K562 (cell line): ENCODE results near the gene ECI1. TPM values are rescaled to one million over a fixed set of nuclear protein-coding genes. Genes with fewer than 3 reads are reported as not detected.
A peak's percentile ranks its signal among the peaks of the same experiment; 100 is the strongest.

ENCODE experiments used
- ATF7 ChIP-seq: fragments of 450-650 bp; IDR thresholded peaks from 2 replicates; pipeline ENCODE4 v1.7.1; 2014; ENCODE audit warnings: mild to moderate bottlenecking, moderate library complexity
- CTBP1 ChIP-seq: fragments of 450-650 bp; IDR thresholded peaks from 2 replicates; pipeline ENCODE4 v1.6.1; 2016; ENCODE audit warnings: borderline replicate concordance
- ELF1 ChIP-seq: fragments of 200-800 bp; sonication (Bioruptor generic); IDR thresholded peaks from 2 replicates; pipeline ENCODE4 v1.6.1; 2016; ENCODE audit warnings: missing genetic modification characterization, missing compliant biosample characterization
- FUS ChIP-seq: fragments of 200-400 bp; formaldehyde crosslinking; optimal IDR thresholded peaks from 2 replicates; pipeline ENCODE3; 2017; ENCODE audit warnings: low read depth, low read length
- GABPB1 ChIP-seq: sonication (generic); formaldehyde crosslinking; IDR thresholded peaks from 2 replicates; pipeline ENCODE4 v1.8.0; 2022; ENCODE audit warnings: mild to moderate bottlenecking, missing genetic modification reagents
- JUND ChIP-seq, 2 experiments: IDR thresholded peaks; 2 replicates in 1 of 2; 3 replicates in 1 of 2; pipeline ENCODE4 v1.6.1; 2011; ENCODE audit warnings: borderline replicate concordance in 2 of 2, low read depth in 2 of 2, low read length in 2 of 2, improper control_type of control experiment in 1 of 2, missing biosample characterization in 1 of 2, missing genetic modification characterization in 1 of 2, missing genetic modification reagents in 1 of 2
- MCM7 ChIP-seq, 2 experiments: fragments of 450-650 bp; IDR thresholded peaks; 2 replicates each; pipeline ENCODE4 v1.6.1; 2016 to 2018
- NR2C2 ChIP-seq, 2 experiments: fragments of 200-800 bp in 1 of 2; sonication (Bioruptor generic) in 1 of 2; sonication (generic) in 1 of 2; formaldehyde crosslinking in 1 of 2; IDR thresholded peaks; 2 replicates each; pipeline versions ENCODE4 v1.6.1 to v1.8.0; 2016 to 2022; ENCODE audit warnings: mild to moderate bottlenecking in 1 of 2, missing compliant biosample characterization in 1 of 2, missing genetic modification characterization in 1 of 2, missing genetic modification reagents in 1 of 2
- POLR2A ChIP-seq: fragments of 450-650 bp; conservative IDR thresholded peaks from 2 replicates; pipeline ENCODE4 v1.6.1; 2016
- RBBP5 ChIP-seq: fragments of 200-600 bp; sonication (generic); IDR thresholded peaks from 2 replicates; pipeline ENCODE4 v1.6.1; 2012; ENCODE audit warnings: borderline replicate concordance, mild to moderate bottlenecking, low read length, control low read depth, inconsistent platforms; ENCODE audit not compliant: insufficient read depth, poor library complexity, severe bottlenecking
- SAFB2 ChIP-seq: fragments of 200-400 bp; formaldehyde crosslinking; IDR thresholded peaks from 2 replicates; pipeline ENCODE4 v1.6.1; 2018; ENCODE audit warnings: borderline replicate concordance, low read length, low read depth, moderate library complexity; ENCODE audit not compliant: severe bottlenecking
- SOX6 ChIP-seq: fragments of 450-650 bp; IDR thresholded peaks from 2 replicates; pipeline ENCODE4 v1.6.1; 2014; ENCODE audit warnings: mild to moderate bottlenecking
- SRF ChIP-seq, 2 experiments: fragments of 250-450, 450-650 bp in 1 of 2; sonication (Bioruptor Pico) in 1 of 2; sonication (generic) in 1 of 2; formaldehyde crosslinking; IDR thresholded peaks; 2 replicates each; pipeline versions ENCODE4 v1.5.0 to v1.5.1; 2020 to 2022; ENCODE audit warnings: mild to moderate bottlenecking in 1 of 2, missing genetic modification reagents in 1 of 2
- TAF15 ChIP-seq: fragments of 200-400 bp; formaldehyde crosslinking; IDR thresholded peaks from 2 replicates; pipeline ENCODE4 v1.6.1; 2017; ENCODE audit warnings: mild to moderate bottlenecking, low read depth, low read length, moderate library complexity
- TCF3 ChIP-seq: sonication (generic); formaldehyde crosslinking; IDR thresholded peaks from 2 replicates; pipeline ENCODE4 v1.4.0; 2020; ENCODE audit warnings: mild to moderate bottlenecking, missing genetic modification reagents
- TGIF2 ChIP-seq: sonication (generic); formaldehyde crosslinking; IDR thresholded peaks from 2 replicates; pipeline ENCODE4 v1.8.1; 2022; ENCODE audit warnings: mild to moderate bottlenecking, missing genetic modification reagents, moderate library complexity
- TSHZ1 ChIP-seq: fragments of 250-450 bp; sonication (Bioruptor Pico); IDR thresholded peaks from 2 replicates; pipeline ENCODE4 v1.4.0; 2020; ENCODE audit warnings: mild to moderate bottlenecking, moderate library complexity
- ZBED1 ChIP-seq: IDR thresholded peaks from 2 replicates; pipeline ENCODE4 v1.6.1; 2014
- ZC3H4 ChIP-seq: sonication (generic); formaldehyde crosslinking; IDR thresholded peaks from 2 replicates; pipeline ENCODE4 v1.9.0; 2021; ENCODE audit warnings: missing genetic modification reagents, borderline replicate concordance
- ZNF316 ChIP-seq: fragments of 450-650 bp; IDR thresholded peaks from 2 replicates; pipeline ENCODE4 v1.6.1; 2016
- polyA plus RNA-seq, 8 experiments: library from polyadenylated mRNA; depleted of rRNA in 4 of 8; stranded (reverse) in 5 of 8; unstranded in 3 of 8; fragments of >200 nt; fragmentation: Nextera tagmentation in 2 of 8; fragmentation: Illumina TruSeq in 1 of 8; extraction: Ambion mirVana in 2 of 8; extraction: Trizol in 1 of 8; gene quantifications; 2 replicates each; pipeline versions ENCODE4 v1.2.1 to v1.2.3, GENCODE V29; 2011 to 2014; ENCODE audit warnings: inconsistent platforms in 1 of 8, missing spikeins in 1 of 8
- total RNA-seq, 7 experiments: library from RNA; depleted of rRNA in 6 of 7; stranded (reverse); fragments of >200 nt in 6 of 7; fragmentation: Illumina TruSeq in 2 of 7; extraction: Trizol in 2 of 7; gene quantifications; 2 replicates each; pipeline versions ENCODE4 v1.2.1 to v1.2.3, GENCODE V29; 2011 to 2021; ENCODE audit warnings: low replicate concordance in 1 of 7
- TF ChIP-seq, protein P1 (sequence below): sonication (generic); formaldehyde crosslinking; IDR thresholded peaks from 2 replicates; pipeline ENCODE4 v1.8.1; 2023; ENCODE audit warnings: mild to moderate bottlenecking, missing genetic modification reagents, moderate library complexity
- TF ChIP-seq, protein P2 (sequence below): conservative IDR thresholded peaks from 2 replicates; pipeline ENCODE4 v1.6.1; 2011; ENCODE audit warnings: low read depth, mild to moderate bottlenecking, low read length; ENCODE audit not compliant: control insufficient read depth

Gene ECI1
- total and polyA plus RNA-seq, 9 of the 15 experiments (the other 6 are each of a cell fraction or from before 2014, with no cell fraction given): 4.7 to 189 (median 54.0) TPM

GRCh38 chr16:2251296-2252111 is at the start of gene ECI1 (continued):
- TF ChIP-seq SAFB2 (no peak), ZC3H4 (peak; percentile 76; the same call in 1 of the 2 replicates), ZNF316 (no peak), RBBP5 (peak; percentile 72), POLR2A (peak; percentile 87), CTBP1 (peak; percentile 96), SRF (CRISPR knock-in tag; IDR thresholded peaks at IDR 0.05) (peak in 1 of 2 experiments; percentile 59; a peak in 1 of 4 replicates), TSHZ1 (no peak), ZBED1 (no peak), GABPB1 (peak; percentile 87), NR2C2 (CRISPR knock-in tag; IDR thresholded peaks at IDR 0.05) (peak; percentile 77), NR2C2 (tag; IDR thresholded peaks at IDR 0.05) (peak; percentile 96), SOX6 (peak; percentile 51), MCM7 (IDR thresholded peaks at IDR 0.05) (no peak), JUND (IDR thresholded peaks at IDR 0.05; ENCODE audit: borderline replicate concordance, low read depth, low read length) (peak; percentile 35; the same call in 1 of the 2 replicates), JUND (tag; IDR thresholded peaks at IDR 0.05; ENCODE audit: borderline replicate concordance, low read depth, low read length) (no peak; the same call in 2 of the 3 replicates), ATF7 (peak; percentile 80), ELF1 (tag) (peak; percentile 92), TGIF2 (no peak), TCF3 (peak; percentile 30; the same call in 1 of the 2 replicates), TAF15 (no peak), FUS (peak; percentile 89)
- TF ChIP-seq, protein P1, sequence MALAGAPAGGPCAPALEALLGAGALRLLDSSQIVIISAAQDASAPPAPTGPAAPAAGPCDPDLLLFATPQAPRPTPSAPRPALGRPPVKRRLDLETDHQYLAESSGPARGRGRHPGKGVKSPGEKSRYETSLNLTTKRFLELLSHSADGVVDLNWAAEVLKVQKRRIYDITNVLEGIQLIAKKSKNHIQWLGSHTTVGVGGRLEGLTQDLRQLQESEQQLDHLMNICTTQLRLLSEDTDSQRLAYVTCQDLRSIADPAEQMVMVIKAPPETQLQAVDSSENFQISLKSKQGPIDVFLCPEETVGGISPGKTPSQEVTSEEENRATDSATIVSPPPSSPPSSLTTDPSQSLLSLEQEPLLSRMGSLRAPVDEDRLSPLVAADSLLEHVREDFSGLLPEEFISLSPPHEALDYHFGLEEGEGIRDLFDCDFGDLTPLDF (CRISPR knock-in tag): peak; percentile 60; the same call in 1 of the 2 replicates
- TF ChIP-seq, protein P2, sequence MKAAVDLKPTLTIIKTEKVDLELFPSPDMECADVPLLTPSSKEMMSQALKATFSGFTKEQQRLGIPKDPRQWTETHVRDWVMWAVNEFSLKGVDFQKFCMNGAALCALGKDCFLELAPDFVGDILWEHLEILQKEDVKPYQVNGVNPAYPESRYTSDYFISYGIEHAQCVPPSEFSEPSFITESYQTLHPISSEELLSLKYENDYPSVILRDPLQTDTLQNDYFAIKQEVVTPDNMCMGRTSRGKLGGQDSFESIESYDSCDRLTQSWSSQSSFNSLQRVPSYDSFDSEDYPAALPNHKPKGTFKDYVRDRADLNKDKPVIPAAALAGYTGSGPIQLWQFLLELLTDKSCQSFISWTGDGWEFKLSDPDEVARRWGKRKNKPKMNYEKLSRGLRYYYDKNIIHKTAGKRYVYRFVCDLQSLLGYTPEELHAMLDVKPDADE: peak; percentile 68
